Mucosa of descending colon (tissue), 3 donors: ENCODE data around the gene LNPK. TPM values are rescaled to one million over a fixed set of nuclear protein-coding genes. Genes with fewer than 3 reads are reported as not detected.

Experiments
- ATAC-seq: fragments of 200-7000 bp; cut with Tn5 transposase; one replicate; pipeline ENCODE4 v1.9.1; 2020; ENCODE audit warnings: mild to moderate bottlenecking, moderate library complexity
- DNase-seq, 3 donors: peaks; one replicate each; pipeline ENCODE4 v3.0.0-alpha.2; 2020
- H3K36me3 ChIP-seq: fragments of 200-600 bp; one replicate; pipeline ENCODE4 v1.8.0; 2021; ENCODE audit warnings: low read depth, mild to moderate bottlenecking
- H3K4me1 ChIP-seq: fragments of 200-600 bp; one replicate; pipeline ENCODE4 v1.8.0; 2021; ENCODE audit warnings: low read depth, mild to moderate bottlenecking
- H3K4me3 ChIP-seq: fragments of 200-600 bp; one replicate; pipeline ENCODE4 v1.8.0; 2021; ENCODE audit warnings: mild to moderate bottlenecking
- H3K9me3 ChIP-seq: fragments of 200-600 bp; one replicate; pipeline ENCODE4 v1.8.0; 2021; ENCODE audit warnings: mild to moderate bottlenecking
- CTCF ChIP-seq: fragments of 200-600 bp; IDR thresholded peaks from one replicate; pipeline ENCODE4 v1.8.0; 2022; ENCODE audit warnings: antibody characterized with exemption, mild to moderate bottlenecking
- intact Hi-C, 2 donors: fragments of 100-400 bp; cut with DNase I in 1 of 2; cut with micrococcal nuclease in 1 of 2; formaldehyde crosslinking; loops; one replicate each; pipeline versions ENCODE4 v1.11.0 to v1.11.1; 2022; cut with DNase I, micrococcal nuclease
- long read RNA-seq, 2 donors: library from polyadenylated mRNA; unstranded; transcript quantifications; one replicate each; pipeline ENCODE4 v2.0.0, GENCODE V29; 2019 to 2021
- total RNA-seq, 3 donors: library from RNA; stranded (reverse); fragmentation: NEBNext Ultra II Directional in 2 of 3; extraction: Animal tissue kit (Norgen Biotek cat#: 25700) in 2 of 3; gene quantifications; one replicate each; pipeline versions ENCODE4 v1.2.1 to v1.2.4, GENCODE V29; 2021 to 2023
- donor health status: DM: no; HTN: no; CAD: no; lungs with moderate emphysema.
- donor health status: DM: no; HTN: no; CAD: no.
- donor health status: DM: no; HTN: yes; CAD: no.

LNPK gene
- 10 to 100 TPM; 33.4 to 35.9 (median 35.3) TPM for total RNA-seq
- long read RNA-seq, donor 1, full-length matches to known transcripts: 21 of 27 reads
- long read RNA-seq, donor 1, partial matches to known transcripts: 1 of 27 reads
- long read RNA-seq, donor 1, other reads (novel, unspliced or antisense): 5 of 27 reads
- long read RNA-seq, donor 2, full-length matches to known transcripts: 4 of 11 reads
- long read RNA-seq, donor 2, partial matches to known transcripts: 1 of 11 reads
- long read RNA-seq, donor 2, other reads (novel, unspliced or antisense): 6 of 11 reads

GRCh38 chr2:176001916-176002687 is at the start of gene LNPK:
LNPK (minus strand) TSS chr2:176002267; CDS start chr2:175995584, 6,683 bp downstream.
- intact Hi-C loops: no loop called here
- Histone ChIP-seq H3K4me3 (peak within 1 kb of the TSS; percentile 47), H3K36me3 (no peaks in the 10 kb centered on the region), H3K9me3 (no peaks in the 10 kb centered on the region), H3K4me1 (peaks cover 8% of the 10 kb centered on the region)
- DNase-seq: peak; percentile 95 to 97 (median 96)
- TF ChIP-seq CTCF: no peak
- peak; percentile 96 for ATAC-seq

- no peak overlapping the region for H3K4me3 ChIP-seq
- no peak for TF ChIP-seq CTCF
- ATAC-seq (no peak), DNase-seq (no peak)
- H3K9me3 ChIP-seq: no peaks in the 10 kb centered on the region
- H3K36me3 ChIP-seq: no peaks in the 10 kb centered on the region
- intact Hi-C loops: no loop called here
- H3K4me1 ChIP-seq: no peaks in the 10 kb centered on the region
Observed at GRCh38 chr2:176039375-176039774, 37.3 kb upstream of the LNPK start.

GRCh38 chr2:176038694-176039093 is 36.6 kb upstream of the LNPK start:
- TF ChIP-seq CTCF: no peak
- Histone ChIP-seq H3K4me3 (no peak overlapping the region), H3K36me3 (no peaks in the 10 kb centered on the region), H3K4me1 (no peaks in the 10 kb centered on the region), H3K9me3 (no peaks in the 10 kb centered on the region)
- DNase-seq (no peak), ATAC-seq (no peak)
- intact Hi-C loops: no loop called here

GRCh38 chr2:176035013-176035691 is 33.1 kb upstream of the LNPK start:
- Histone ChIP-seq H3K9me3 (no peaks in the 10 kb centered on the region), H3K4me3 (no peak overlapping the region), H3K36me3 (no peaks in the 10 kb centered on the region), H3K4me1 (no peaks in the 10 kb centered on the region)
- DNase-seq (no peak), ATAC-seq (no peak)
- TF ChIP-seq CTCF: no peak
- intact Hi-C loops: no loop called here

- H3K9me3 ChIP-seq: no peaks in the 10 kb centered on the region
- DNase-seq (no peak), ATAC-seq (no peak)
- no peaks in the 10 kb centered on the region for H3K36me3 ChIP-seq
- peaks cover 4% of the 10 kb centered on the region for H3K4me1 ChIP-seq
- no peak for TF ChIP-seq CTCF
- H3K4me3 ChIP-seq: no peak overlapping the region
- intact Hi-C loops: no loop called here
Observed at GRCh38 chr2:176027806-176028205, 25.7 kb upstream of the LNPK start.
